Right lobe of liver (tissue), 6 donors: ENCODE results near the gene GAPDH. TPM values are rescaled to one million over a fixed set of nuclear protein-coding genes. Genes with fewer than 3 reads are reported as not detected.
A peak's percentile ranks its signal among the peaks of the same experiment; 100 is the strongest.

Experiments
- ATAC-seq, 4 donors: fragments of 200-7000 bp; cut with Tn5 transposase; one replicate each; pipeline ENCODE4 v1.9.1; 2020; ENCODE audit warnings: mild to moderate bottlenecking in 4 of 4, moderate library complexity in 4 of 4
- DNase-seq, 3 donors: peaks; one replicate each; pipeline ENCODE4 v3.0.0-alpha.2; 2020
- H3K27ac ChIP-seq, 3 donors: fragments of 200-600 bp; one replicate each; pipeline ENCODE4 v1.8.0; 2022
- H3K27me3 ChIP-seq, 2 donors: fragments of 200-600 bp; one replicate each; pipeline ENCODE4 v1.8.0; 2022
- H3K36me3 ChIP-seq, 4 donors: fragments of 200-600 bp; sonication (generic) in 1 of 4; one replicate each; pipeline versions ENCODE4 v1.5.1 to v1.8.0; 2017 to 2022; ENCODE audit warnings: control low read depth in 1 of 4
- H3K4me1 ChIP-seq, 4 donors: fragments of 200-600 bp; sonication (generic) in 1 of 4; one replicate each; pipeline versions ENCODE4 v1.5.1 to v1.8.0; 2017 to 2022; ENCODE audit warnings: control low read depth in 1 of 4
- H3K4me3 ChIP-seq, 3 donors: fragments of 200-600 bp; one replicate each; pipeline ENCODE4 v1.8.0; 2022
- H3K9me3 ChIP-seq, 4 donors: fragments of 200-600 bp; sonication (generic) in 1 of 4; one replicate each; pipeline versions ENCODE4 v1.5.1 to v1.8.0; 2017 to 2022; ENCODE audit warnings: control low read depth in 1 of 4
- POLR2A ChIP-seq: fragments of 450-650 bp; IDR thresholded peaks from one replicate; pipeline ENCODE4 v1.6.1; 2017; ENCODE audit warnings: antibody characterized with exemption, mild to moderate bottlenecking
- WGBS: methylation state at CpG from one replicate; pipeline ENCODE4 v1.1.6; 2018; ENCODE audit warnings: low coverage, low lambda C conversion rate; ENCODE audit not compliant: insufficient coverage; ENCODE audit errors: missing lambda C conversion rate; 5-methylcytosine and 5-hydroxymethylcytosine counted together
- intact Hi-C, 2 donors: fragments of 100-400 bp; cut with DNase I; formaldehyde crosslinking; loops; one replicate each; pipeline versions ENCODE4 v1.11.2 to v1.14.1; 2022
- total RNA-seq, 6 experiments: library from RNA; depleted of rRNA in 2 of 6; stranded (reverse); fragments of >200 nt in 2 of 6; fragmentation: NEBNext Ultra II Directional in 3 of 6; extraction: Animal tissue kit (Norgen Biotek cat#: 25700) in 3 of 6; gene quantifications; one replicate each; pipeline versions ENCODE4 v1.1.0 to v1.2.4, GENCODE V29; 2016 to 2023
- TF ChIP-seq, protein P1 (sequence below), 4 donors: fragments of 200-600 bp in 3 of 4; fragments of 450-650 bp in 1 of 4; IDR thresholded peaks; one replicate each; pipeline versions ENCODE4 v1.5.1 to v1.8.0; 2016 to 2022; ENCODE audit warnings: antibody characterized with exemption in 4 of 4, mild to moderate bottlenecking in 2 of 4
- donor health status: DM: no; HTN: yes; CAD: no.
- donor health status: DM: no; HTN: no; CAD: no.
- donor health status: DM: no; HTN: no; CAD: no.
- donor health status: DM: no; HTN: yes; CAD: no.
- donor health status: DM: no; HTN: yes; CAD: no.

GAPDH gene
- total RNA-seq, 6 experiments from 2014 or later: 788 to 3,247 (median 1,580) TPM

DNA sequence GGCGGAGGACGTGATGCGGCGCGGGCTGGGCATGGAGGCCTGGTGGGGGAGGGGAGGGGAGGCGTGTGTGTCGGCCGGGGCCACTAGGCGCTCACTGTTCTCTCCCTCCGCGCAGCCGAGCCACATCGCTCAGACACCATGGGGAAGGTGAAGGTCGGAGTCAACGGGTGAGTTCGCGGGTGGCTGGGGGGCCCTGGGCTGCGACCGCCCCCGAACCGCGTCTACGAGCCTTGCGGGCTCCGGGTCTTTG lies 303 bp downstream of the GAPDH start:
- Histone ChIP-seq H3K27ac (peak overlapping the region; percentile 93 to 97 (median 95)), H3K27me3 (no peaks in the 10 kb centered on the region), H3K9me3 (no peaks in the 10 kb centered on the region), H3K36me3 (peaks cover 7 to 50% (median 24%) of the 10 kb centered on the region in 4 donors), H3K4me1 (peaks cover 5 to 39% (median 20%) of the 10 kb centered on the region in 4 donors), H3K4me3 (peak overlapping the region; percentile 82 to 99 (median 88))
- intact Hi-C loops: loop anchor here in 1 of 2 donors (10.0 kb wide), 1 partner anchor 200 kb away; no protein-coding TSS in a partner anchor
- no CpG with 5 or more reads among the region's 25 CpGs for WGBS
- ATAC-seq (peak; percentile 12 to 37 (median 34)), DNase-seq (no peak)
- TF ChIP-seq, protein P1, sequence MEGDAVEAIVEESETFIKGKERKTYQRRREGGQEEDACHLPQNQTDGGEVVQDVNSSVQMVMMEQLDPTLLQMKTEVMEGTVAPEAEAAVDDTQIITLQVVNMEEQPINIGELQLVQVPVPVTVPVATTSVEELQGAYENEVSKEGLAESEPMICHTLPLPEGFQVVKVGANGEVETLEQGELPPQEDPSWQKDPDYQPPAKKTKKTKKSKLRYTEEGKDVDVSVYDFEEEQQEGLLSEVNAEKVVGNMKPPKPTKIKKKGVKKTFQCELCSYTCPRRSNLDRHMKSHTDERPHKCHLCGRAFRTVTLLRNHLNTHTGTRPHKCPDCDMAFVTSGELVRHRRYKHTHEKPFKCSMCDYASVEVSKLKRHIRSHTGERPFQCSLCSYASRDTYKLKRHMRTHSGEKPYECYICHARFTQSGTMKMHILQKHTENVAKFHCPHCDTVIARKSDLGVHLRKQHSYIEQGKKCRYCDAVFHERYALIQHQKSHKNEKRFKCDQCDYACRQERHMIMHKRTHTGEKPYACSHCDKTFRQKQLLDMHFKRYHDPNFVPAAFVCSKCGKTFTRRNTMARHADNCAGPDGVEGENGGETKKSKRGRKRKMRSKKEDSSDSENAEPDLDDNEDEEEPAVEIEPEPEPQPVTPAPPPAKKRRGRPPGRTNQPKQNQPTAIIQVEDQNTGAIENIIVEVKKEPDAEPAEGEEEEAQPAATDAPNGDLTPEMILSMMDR (IDR thresholded peaks at IDR 0.05): no peak
- no peak for TF ChIP-seq POLR2A

DNA sequence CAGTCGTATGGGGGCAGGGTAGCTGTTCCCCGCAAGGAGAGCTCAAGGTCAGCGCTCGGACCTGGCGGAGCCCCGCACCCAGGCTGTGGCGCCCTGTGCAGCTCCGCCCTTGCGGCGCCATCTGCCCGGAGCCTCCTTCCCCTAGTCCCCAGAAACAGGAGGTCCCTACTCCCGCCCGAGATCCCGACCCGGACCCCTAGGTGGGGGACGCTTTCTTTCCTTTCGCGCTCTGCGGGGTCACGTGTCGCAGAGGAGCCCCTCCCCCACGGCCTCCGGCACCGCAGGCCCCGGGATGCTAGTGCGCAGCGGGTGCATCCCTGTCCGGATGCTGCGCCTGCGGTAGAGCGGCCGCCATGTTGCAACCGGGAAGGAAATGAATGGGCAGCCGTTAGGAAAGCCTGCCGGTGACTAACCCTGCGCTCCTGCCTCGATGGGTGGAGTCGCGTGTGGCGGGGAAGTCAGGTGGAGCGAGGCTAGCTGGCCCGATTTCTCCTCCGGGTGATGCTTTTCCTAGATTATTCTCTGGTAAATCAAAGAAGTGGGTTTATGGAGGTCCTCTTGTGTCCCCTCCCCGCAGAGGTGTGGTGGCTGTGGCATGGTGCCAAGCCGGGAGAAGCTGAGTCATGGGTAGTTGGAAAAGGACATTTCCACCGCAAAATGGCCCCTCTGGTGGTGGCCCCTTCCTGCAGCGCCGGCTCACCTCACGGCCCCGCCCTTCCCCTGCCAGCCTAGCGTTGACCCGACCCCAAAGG lies 804 bp downstream of the GAPDH start:
- no peaks in the 10 kb centered on the region for H3K9me3 ChIP-seq
- peak overlapping the region; percentile 82 to 99 (median 88) for H3K4me3 ChIP-seq
- 0% methylated on average over 14 of the region's 52 CpGs for WGBS
- H3K27me3 ChIP-seq: no peaks in the 10 kb centered on the region
- peaks cover 5 to 39% (median 20%) of the 10 kb centered on the region in 4 donors for H3K4me1 ChIP-seq
- peaks cover 7 to 45% (median 23%) of the 10 kb centered on the region in 4 donors for H3K36me3 ChIP-seq
- ATAC-seq (peak; percentile 9 to 28 (median 25)), DNase-seq (peak; percentile 80 to 87 (median 81))
- intact Hi-C loops: loop anchor here in 1 of 2 donors (10.0 kb wide), 1 partner anchor 200 kb away; no protein-coding TSS in a partner anchor
- TF ChIP-seq, protein P1 (IDR thresholded peaks at IDR 0.05): no peak
- no peak for TF ChIP-seq POLR2A
- peak overlapping the region; percentile 93 to 97 (median 95) for H3K27ac ChIP-seq

DNA sequence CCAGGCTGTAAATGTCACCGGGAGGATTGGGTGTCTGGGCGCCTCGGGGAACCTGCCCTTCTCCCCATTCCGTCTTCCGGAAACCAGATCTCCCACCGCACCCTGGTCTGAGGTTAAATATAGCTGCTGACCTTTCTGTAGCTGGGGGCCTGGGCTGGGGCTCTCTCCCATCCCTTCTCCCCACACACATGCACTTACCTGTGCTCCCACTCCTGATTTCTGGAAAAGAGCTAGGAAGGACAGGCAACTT lies 1.3 kb downstream of the GAPDH start:
- 0% methylated on average over 4 of the region's 6 CpGs for WGBS
- H3K4me3 ChIP-seq: peak overlapping the region; percentile 82 to 99 (median 88)
- peaks cover 7 to 40% (median 22%) of the 10 kb centered on the region in 4 donors for H3K36me3 ChIP-seq
- TF ChIP-seq POLR2A: no peak
- TF ChIP-seq, protein P1 (IDR thresholded peaks at IDR 0.05): no peak
- H3K4me1 ChIP-seq: peaks cover 5 to 39% (median 20%) of the 10 kb centered on the region in 4 donors
- ATAC-seq: no peak
- H3K27me3 ChIP-seq: no peaks in the 10 kb centered on the region
- peak overlapping the region; percentile 93 to 97 (median 95) for H3K27ac ChIP-seq
- no peaks in the 10 kb centered on the region for H3K9me3 ChIP-seq
- intact Hi-C loops: loop anchor here in 1 of 2 donors (10.0 kb wide), 1 partner anchor 201 kb away; no protein-coding TSS in a partner anchor
- no peak for DNase-seq

DNA sequence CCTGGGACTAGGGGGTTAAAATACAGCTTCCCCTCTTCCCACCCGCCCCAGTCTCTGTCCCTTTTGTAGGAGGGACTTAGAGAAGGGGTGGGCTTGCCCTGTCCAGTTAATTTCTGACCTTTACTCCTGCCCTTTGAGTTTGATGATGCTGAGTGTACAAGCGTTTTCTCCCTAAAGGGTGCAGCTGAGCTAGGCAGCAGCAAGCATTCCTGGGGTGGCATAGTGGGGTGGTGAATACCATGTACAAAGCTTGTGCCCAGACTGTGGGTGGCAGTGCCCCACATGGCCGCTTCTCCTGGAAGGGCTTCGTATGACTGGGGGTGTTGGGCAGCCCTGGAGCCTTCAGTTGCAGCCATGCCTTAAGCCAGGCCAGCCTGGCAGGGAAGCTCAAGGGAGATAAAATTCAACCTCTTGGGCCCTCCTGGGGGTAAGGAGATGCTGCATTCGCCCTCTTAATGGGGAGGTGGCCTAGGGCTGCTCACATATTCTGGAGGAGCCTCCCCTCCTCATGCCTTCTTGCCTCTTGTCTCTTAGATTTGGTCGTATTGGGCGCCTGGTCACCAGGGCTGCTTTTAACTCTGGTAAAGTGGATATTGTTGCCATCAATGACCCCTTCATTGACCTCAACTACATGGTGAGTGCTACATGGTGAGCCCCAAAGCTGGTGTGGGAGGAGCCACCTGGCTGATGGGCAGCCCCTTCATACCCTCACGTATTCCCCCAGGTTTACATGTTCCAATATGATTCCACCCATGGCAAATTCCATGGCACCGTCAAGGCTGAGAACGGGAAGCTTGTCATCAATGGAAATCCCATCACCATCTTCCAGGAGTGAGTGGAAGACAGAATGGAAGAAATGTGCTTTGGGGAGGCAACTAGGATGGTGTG lies 1.9 kb downstream of the GAPDH start:
- intact Hi-C loops: loop anchor here in 1 of 2 donors (10.0 kb wide), 1 partner anchor 201 kb away; no protein-coding TSS in a partner anchor
- H3K36me3 ChIP-seq: peaks cover 7 to 34% (median 22%) of the 10 kb centered on the region in 4 donors
- peaks cover 5 to 40% (median 20%) of the 10 kb centered on the region in 4 donors for H3K4me1 ChIP-seq

More for the DNA sequence above, 1.9 kb downstream of the GAPDH start:
- no peaks in the 10 kb centered on the region for H3K9me3 ChIP-seq
- H3K27ac ChIP-seq: peak overlapping the region; percentile 93 to 97 (median 95)
- TF ChIP-seq POLR2A: no peak
- TF ChIP-seq, protein P1 (IDR thresholded peaks at IDR 0.05): no peak
- DNase-seq: no peak
- H3K4me3 ChIP-seq: peak overlapping the region; percentile 82 to 99 (median 88)
- H3K27me3 ChIP-seq: no peaks in the 10 kb centered on the region
- no peak for ATAC-seq
- 27% methylated on average over 9 of the region's 10 CpGs for WGBS
